HG02798 (cell line): ENCODE results near the gene NR2E3.
A peak's percentile ranks its signal among the peaks of the same experiment; 100 is the strongest.

Source experiments
- ATAC-seq: cut with Tn5 transposase; IDR thresholded peaks from one replicate; pipeline ENCODE4 v1.9.1; 2021; ENCODE audit warnings: mild to moderate bottlenecking; ENCODE audit not compliant: unreplicated experiment, poor library complexity

The NR2E3 gene

DNA sequence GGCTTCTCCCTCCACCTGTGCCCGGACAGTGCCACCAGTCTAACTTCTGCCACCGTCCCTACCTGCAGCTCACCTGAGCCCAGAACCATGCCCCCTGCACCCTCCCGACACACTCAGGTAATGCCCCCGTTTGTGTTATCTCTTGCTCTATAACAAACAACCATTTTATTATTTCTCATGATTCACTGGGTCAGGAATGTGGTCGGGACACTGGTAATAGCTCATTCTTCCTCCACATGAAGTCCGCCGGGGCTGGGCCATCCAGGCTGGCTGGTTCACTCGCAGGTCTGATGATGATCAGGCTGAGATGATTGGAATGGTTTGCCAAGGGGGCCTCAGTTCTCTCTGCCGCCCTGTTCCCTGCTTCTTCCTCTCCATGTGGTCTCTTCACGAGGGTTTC is 20.3 kb upstream of the NR2E3 start:
- no peak for ATAC-seq

DNA sequence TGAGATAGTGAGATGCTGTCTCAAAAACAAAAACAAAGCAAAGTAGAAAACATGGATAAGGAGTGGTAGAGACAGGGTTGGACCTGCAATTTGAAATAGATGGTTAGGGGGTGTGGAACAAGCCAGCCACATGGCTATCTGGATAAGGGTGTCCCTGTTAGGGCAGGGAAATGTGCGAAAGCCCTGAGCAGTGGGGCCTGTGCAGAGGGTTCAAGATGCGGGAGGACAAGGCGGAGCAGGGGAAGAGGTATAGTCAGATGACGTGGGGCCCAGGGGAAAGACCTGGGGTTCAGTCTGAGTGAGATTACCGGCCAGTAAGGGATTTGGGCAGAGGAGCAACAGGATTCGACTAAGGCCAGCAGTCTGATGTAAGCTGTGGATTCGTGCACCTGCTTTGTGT is 18.4 kb upstream of the NR2E3 start:
- no peak for ATAC-seq

DNA sequence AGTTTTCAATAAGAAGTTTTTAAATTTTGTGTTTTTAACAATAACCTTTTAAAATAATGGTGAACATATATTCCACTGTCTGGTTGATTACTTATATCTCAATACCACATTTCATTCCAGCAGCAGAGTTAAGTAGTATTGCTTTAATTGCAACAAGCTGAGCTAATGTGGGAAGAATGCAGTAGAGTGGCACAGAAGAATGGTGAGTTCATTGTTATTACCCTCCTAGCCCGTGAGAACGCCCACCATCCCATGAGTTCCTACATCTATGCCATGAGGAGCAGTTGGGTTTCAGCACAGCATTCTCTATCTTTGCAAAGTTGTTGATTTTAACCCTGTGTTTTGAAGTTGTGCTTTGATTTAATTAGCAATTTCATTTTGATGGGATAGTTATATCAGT is 17.8 kb upstream of the NR2E3 start:
- ATAC-seq = no peak

DNA sequence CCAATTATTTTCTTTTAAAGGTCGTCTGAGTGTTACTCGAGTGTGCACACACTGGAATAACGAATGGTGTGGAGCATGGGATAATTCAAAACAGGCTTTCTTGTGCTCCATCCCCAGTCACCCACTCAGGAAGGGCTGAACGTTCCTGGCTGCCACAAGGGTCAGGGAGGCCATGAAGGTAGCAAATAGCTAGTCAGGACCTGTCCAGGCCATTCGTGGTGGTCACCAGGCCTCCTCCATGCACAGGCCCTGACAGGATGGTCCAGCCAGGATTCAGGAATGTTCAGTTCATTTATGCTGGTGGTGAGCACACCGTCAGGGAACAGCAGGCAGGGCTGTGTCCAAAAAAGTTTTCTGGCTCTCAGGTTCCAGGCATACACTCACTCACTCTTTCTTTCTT is 11.7 kb upstream of the NR2E3 start:
- no peak for ATAC-seq

DNA sequence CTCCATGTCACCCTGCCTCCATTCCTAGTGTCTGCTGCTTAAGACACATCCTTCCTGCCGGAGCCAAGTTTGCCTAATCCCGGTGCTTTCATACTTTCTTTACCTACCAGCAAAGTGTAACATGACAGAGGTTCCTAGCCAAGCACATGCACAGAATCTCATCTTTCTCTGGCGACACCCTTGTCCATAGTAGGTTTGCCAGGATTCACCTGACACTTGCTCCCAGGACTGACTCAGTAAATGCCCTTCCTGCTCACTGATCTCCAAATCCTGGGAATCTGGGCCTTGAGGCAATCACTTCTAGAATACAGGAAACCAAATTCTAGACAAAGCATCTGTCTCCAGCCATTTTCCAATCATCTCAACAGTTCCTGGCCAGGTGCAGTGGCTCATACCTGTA is 10.2 kb upstream of the NR2E3 start:
- ATAC-seq = no peak

DNA sequence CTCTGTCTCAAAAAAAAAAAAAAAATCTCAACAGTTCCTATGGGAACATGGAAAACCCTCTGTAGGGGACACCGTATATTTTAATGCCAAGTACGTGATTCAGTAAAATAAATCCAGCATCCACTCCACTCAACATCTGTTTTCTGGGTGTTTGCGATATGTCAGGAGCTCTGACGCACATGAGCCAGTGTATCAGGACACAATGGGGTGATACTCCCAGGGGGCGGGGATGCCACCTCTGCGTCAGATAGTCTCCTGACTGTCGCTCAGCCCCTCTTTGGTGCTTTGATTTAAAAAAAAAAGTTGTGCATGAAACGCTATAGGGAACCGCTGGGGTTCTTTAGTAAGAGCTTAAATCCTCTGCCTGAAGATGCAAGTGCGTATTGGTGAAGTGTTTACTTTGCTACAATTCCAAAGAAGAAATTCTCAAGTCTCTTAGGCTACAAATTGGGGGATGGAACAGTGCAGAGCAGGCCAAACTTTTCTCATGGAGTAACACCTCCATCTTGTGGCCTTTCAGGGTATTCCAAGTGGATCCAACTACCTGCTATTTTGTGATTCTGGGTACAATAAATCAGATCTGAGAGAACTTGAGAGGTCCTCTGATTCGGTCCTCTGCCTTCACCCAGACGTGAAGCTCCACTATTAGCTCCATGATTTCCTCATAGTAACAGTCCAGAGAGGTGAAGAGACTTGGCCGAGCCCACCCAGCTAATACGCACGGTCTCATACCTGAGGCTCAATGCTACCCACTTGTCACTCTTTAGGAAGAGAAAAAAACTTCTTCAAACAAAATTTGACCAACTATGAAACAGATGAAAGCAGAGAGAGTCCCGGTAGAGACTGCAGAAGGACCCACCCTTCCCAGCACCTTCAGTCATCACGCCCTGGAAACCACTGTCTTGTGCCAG is 9.3 kb upstream of the NR2E3 start:
- ATAC-seq = no peak

DNA sequence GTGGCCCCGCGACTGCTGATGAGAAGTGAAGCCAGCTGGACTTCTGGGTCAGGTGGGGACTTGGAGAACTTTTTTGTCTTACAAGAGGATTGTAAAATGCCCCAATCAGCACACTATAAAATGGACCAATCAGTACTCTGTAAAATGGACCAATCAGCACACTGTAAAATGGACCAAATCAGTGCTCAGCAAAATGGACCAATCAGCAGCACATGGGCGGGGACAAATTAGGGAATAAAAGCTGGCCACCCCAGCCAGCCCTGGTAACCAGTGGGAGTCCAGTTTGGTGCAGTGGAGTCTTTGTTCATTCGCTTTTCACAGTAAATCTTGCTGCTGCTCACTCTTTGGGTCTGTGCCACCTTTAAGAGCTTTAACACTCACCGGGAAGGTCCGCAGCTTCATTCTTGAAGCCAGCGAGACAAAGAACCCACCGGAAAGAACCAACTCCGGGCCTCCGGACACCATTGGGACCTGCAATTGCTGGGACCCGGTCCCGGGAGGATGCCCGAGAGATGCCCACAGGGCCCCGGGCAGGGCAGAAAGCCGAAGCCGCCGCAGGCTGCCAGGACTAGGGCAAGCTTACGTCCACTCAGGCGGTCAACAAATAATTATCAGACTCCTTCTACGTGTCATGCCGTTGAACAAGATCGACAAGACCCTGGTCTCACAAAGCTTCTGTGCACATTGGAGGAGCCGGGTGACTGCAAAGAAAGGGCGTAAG is 8.3 kb upstream of the NR2E3 start:
- no peak for ATAC-seq

DNA sequence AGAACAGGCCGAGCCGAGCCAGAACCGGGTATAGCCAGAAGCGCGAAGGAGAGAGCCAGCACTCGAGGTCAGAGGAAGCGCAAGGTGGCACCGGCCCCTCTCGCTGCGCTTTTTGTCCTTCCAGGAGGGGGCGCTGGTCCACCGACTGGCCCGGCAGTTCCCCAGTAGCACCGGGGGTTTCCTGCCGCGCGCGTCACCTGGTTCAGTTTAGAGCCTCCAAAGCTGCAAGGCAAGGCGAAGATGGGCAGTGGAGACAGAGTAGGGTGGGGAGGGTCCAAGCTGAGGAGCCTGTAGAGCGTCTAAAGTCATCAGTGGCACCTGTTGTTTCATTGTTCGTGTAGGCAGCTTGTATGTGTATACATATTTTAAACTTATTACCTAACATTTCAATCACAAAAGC is 7.6 kb upstream of the NR2E3 start:
- ATAC-seq = no peak

DNA sequence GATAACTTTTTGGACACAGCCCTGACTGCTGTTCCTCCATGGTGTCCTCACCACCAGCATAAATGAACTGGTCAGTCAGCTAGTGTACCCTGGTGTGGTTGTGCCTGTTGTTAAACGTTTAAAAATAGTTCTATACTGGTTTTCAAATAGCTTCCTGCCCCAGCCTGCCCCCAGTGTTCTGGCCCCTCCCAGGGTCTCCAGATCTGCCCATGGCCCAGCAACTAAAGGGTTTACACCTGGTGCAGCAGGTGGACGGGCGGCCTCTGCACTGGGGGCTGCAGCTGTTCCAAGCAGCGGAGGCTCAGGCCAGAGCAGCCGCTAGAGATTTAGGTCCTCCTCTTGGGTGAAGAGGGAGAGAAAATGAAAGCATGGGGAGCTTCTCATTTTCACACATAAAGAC is 6.1 kb upstream of the NR2E3 start:
- ATAC-seq = no peak

DNA sequence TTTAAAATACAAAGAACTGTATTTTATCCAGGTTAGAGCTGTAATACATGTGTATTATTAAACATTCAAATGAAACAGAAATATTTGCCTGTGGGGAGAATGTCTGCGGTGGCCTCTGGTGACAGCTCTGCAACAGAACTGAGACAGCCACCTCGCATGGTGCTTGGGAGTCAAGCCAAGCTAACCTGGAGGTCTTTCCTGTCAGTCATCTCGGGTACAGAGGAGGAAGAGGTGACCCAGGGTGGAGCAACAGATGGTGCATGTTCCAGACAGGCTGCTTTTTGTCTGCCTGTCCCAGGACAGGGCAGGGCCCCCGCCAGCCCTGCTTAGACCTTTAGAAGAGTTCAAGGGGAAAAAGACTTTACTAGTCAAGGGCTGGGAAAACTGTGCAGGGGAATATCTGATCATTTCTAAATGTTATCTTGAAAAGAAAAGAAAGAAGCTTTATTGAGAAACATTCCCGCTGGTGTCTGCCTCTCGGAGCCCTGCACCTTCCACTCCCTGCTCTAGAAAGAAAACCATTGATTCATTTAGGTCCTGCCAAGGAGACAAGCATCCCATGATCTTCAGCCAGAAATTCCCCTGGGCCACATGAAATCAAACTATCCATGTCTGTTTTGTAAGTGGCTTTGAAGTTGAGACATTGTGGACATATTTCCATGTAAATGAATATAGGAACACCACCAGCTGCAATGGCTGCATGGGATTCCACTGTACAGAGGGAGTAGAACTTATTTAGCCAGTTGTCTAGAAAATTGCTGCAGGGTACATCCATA is 5.5 kb upstream of the NR2E3 start:
- ATAC-seq = peak; percentile 48

DNA sequence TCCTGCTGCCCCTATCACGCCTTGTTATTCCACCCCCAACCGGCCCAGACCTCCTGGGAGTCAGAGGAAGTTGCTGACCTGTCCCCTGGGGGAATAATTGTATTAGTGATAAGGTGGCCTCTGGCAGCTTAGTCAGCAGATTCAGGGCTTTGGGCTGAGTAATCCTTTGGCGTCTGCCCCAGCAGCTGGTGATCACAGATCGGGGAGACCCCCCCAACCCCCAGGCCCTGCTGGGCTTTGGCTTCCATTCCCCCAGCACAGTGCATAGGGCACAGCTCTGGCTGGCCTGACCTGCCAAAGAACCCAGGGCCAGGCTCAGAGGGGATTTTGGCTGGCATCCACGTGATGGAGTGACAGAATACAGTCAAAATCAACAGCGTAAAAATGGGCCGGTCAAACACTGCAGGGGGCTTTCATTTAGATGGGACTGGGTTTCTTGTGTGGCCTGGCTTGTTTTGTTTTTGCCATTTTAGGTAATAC is 3.9 kb upstream of the NR2E3 start:
- no peak for ATAC-seq

DNA sequence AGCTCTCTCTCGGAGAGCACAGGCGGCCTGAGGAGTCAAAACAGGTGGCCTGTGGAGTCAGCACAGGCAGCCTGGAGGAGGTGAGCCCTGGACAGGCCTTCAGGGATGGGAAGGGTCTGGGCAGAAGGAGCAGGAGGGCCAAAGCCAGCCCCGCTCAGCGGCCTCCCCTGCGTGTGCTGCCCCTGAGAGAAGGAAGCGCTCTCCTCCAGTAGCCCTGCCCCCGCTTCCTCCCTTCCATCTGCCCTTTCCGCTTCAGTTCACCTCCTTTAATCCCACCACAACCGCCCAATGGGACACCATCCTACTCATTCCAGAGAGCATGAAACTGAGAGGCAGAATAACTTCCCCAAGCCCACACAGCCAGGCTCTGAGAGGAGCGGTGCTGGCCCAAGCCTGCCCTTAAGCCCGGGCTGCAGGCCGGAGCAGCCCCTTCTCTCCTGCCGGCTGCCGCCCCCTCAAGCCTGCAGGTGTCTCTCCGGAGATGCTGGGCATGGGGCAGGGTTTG is 3.2 kb upstream of the NR2E3 start:
- ATAC-seq = no peak

DNA sequence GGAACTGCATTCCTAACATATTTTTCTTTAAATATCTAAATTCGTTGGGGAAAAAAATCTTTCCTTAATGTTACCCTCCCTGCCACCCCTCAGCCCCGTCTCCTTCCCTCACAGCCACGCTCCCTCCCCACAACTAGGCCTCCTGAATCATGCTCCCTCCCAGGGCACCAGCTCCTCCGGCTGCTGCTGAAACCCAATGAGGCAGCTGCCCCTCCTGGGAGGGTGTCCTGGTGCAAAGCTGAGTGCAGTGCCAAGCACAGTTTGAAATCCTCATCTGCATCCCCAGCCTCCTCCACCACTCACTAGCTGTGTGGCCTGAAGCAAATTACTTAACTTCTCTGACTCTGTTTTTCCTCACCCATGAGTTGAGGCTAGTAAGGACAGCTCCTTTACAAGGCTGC is 2.7 kb upstream of the NR2E3 start:
- no peak for ATAC-seq

DNA sequence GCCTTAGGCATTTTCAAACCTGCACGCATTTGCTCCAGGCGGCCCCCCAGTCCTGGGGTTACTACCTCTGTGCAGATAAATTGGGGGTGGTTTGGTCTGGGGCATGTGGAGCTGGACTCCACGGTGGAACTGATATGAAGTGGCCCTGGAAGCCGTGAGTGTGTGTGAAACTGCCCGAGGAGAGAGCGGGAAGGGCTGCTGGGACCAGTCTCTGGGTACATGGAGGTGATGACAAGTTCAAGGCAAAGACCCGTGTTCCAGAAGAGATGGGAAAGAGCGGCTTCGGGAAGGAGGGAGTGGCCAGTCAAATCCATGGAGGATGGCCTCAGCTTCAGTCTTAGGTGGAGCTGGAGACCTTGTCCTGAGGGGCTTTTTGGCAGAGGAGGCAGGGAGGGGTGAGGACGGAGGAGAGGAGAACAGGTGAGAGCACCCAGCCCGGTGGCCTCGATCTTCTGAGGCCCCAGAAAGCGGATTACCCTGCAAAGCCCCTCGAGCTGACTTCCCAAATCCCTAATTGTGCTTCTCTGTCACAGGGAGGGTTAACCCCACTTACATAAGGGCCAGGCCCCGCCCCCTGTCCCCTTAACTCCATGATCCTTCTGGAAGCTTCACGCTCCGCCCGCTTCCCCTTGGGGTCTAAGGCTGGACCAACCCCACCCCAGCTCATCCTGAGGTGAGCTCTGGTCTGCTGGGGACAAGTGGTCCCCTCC is 1.9 kb upstream of the NR2E3 start:
- no peak for ATAC-seq

DNA sequence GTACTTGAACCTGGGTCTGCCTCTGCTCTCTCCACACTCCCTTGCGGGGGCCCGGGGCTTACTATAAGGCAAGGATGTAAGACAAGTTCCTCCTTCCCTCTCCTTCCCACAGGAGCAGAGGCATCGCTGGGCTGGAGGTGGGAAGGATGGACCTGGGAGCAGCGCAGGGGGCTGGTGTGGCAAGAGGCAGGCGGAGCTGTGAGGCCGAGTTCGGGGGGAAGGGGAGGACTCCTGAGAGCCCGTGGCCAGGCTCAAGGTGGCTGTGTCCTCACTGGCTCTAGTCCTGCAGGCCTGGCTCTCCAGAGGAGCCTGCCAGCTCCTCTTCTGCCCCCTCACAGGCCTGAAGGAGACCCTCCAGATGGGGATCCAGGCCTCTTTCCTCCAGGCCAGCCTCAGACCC is 1.0 kb upstream of the NR2E3 start:
- no peak for ATAC-seq

DNA sequence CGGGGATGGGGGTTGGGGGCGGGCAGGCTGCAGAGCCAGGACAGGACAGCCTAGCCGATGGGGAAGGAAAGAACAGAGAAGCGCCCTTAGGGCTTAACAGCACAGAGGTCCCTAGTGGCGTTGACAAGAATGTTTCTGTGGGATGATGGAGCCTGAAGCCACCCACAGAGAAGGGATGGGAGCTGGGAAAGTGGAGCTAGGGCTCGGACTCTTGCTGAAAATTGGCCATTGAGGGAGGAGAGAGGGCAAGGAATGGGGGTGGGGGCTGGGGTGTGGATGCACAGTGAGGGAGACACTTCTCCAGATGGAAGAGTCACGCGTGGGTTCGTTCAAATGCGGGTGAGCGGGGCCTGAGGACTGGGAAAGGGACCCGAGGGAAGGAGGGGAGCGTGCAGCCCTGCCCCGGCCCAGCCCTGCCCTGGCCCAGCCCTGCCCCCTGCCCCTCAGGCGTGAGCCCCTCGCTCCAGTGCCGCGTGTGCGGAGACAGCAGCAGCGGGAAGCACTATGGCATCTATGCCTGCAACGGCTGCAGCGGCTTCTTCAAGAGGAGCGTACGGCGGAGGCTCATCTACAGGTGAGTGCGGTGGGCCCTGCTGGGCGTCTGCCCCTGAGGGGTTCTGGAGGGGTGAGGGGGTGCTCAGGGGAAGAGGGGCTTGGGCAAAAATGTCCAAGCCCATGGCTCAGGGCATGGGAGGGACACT is 832 bp downstream of the NR2E3 start:
- no peak for ATAC-seq

DNA sequence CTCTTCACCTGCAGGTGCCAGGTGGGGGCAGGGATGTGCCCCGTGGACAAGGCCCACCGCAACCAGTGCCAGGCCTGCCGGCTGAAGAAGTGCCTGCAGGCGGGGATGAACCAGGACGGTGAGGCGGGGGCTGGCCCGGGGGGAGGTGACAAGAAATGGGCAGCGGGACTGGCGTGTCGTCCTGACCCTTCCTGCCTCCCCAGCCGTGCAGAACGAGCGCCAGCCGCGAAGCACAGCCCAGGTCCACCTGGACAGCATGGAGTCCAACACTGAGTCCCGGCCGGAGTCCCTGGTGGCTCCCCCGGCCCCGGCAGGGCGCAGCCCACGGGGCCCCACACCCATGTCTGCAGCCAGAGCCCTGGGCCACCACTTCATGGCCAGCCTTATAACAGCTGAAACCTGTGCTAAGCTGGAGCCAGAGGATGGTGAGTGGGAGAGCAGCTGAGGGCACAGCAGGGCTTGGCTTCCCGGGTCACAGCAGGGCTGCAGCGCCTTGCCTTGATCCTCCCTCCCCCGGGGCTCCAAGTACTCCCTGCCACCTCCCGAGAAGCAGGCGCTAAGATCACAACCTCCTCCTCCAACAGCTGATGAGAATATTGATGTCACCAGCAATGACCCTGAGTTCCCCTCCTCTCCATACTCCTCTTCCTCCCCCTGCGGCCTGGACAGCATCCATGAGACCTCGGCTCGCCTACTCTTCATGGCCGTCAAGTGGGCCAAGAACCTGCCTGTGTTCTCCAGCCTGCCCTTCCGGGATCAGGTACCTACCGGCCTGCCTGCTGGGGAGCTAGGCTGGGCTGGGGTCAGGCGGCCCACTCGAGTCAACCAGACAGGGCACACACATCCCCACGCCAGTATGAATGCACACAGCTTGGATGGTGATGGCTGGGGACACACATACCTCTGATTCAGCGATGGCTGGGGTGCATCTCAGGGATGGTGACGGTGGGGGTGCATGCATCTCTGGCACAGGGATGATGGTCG is 1.7 kb downstream of the NR2E3 start:
- no peak for ATAC-seq

DNA sequence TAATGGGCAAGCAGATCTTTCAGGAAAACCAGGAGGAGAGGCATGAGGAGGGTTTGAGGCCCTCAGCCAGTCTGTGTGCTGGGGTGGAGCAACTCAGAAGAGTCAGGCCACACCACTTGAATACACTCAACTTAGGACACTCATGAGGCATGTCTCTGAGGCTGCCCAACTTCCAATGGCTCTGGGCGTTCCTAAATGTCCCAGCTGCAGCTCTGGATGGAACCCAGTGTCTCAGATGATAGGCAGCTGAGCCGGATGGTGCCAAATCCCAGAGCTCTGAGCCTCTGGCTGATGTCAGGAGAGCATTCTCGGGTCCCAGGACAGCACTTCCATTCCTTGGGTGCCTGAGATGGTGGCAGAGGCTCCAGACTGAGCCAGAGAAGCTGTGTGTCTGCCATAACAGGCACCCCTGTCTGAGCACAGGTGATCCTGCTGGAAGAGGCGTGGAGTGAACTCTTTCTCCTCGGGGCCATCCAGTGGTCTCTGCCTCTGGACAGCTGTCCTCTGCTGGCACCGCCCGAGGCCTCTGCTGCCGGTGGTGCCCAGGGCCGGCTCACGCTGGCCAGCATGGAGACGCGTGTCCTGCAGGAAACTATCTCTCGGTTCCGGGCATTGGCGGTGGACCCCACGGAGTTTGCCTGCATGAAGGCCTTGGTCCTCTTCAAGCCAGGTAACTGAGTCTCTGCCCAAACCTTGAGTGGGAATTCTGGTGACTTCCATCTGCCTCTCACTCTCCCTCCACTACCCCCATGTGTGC is 2.8 kb downstream of the NR2E3 start:
- ATAC-seq = no peak
